PC-3 (cell line): ENCODE measurements around the gene HDLBP.

Source experiments
- EZH2phosphoT487 ChIP-seq: fragments of 300-600 bp; sonication (generic); IDR thresholded peaks from 2 replicates; pipeline ENCODE4 v1.6.1; 2018; ENCODE audit warnings: mild to moderate bottlenecking, antibody characterized with exemption, low read length, borderline replicate concordance
- TF ChIP-seq, protein P1 (sequence below): fragments of 300-600 bp; sonication (generic); conservative IDR thresholded peaks from 2 replicates; pipeline ENCODE4 v1.5.1; 2017; ENCODE audit warnings: antibody characterized with exemption, low read depth, mild to moderate bottlenecking, low read length

GRCh38 chr2:241225545-241225944 lies 89.9 kb downstream of the HDLBP start:
- TF ChIP-seq, protein P1, sequence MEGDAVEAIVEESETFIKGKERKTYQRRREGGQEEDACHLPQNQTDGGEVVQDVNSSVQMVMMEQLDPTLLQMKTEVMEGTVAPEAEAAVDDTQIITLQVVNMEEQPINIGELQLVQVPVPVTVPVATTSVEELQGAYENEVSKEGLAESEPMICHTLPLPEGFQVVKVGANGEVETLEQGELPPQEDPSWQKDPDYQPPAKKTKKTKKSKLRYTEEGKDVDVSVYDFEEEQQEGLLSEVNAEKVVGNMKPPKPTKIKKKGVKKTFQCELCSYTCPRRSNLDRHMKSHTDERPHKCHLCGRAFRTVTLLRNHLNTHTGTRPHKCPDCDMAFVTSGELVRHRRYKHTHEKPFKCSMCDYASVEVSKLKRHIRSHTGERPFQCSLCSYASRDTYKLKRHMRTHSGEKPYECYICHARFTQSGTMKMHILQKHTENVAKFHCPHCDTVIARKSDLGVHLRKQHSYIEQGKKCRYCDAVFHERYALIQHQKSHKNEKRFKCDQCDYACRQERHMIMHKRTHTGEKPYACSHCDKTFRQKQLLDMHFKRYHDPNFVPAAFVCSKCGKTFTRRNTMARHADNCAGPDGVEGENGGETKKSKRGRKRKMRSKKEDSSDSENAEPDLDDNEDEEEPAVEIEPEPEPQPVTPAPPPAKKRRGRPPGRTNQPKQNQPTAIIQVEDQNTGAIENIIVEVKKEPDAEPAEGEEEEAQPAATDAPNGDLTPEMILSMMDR, result no peak
- no peak for TF ChIP-seq EZH2phosphoT487
